Stimulated activated effector memory CD8-positive, alpha-beta T cell treated with anti-CD3 and anti-CD28 coated beads, Interleukin-12 subunit alpha, Interleukin-12 subunit beta, amount 100 ng/mL, for 72 hours (primary cell): ENCODE data around the gene SPATA31A7.
"Not testable (repeated sequence)": the region's sequence is repeated elsewhere in the genome, so short reads cannot be mapped to it uniquely, and the experiment has no call there.

Experiments
- ATAC-seq: fragments of 150-1000 bp; cut with Tn5 transposase; 2 replicates; pipeline ENCODE4 v1.10.0; 2021
- DNase-seq, 2 donors: peaks; one replicate each; pipeline ENCODE4 v3.0.0; 2021 to 2022; ENCODE audit warnings: low spot score in 2 of 2
- H3K27ac Mint-ChIP-seq: one replicate; pipeline ENCODE4 v1.8.0; 2022; ENCODE audit warnings: mild to moderate bottlenecking, mixed read lengths
- H3K36me3 Mint-ChIP-seq: one replicate; pipeline ENCODE4 v1.8.0; 2022; ENCODE audit warnings: mild to moderate bottlenecking, mixed read lengths
- H3K4me1 Mint-ChIP-seq: one replicate; pipeline ENCODE4 v1.8.0; 2022; ENCODE audit warnings: mixed read lengths
- H3K4me3 Mint-ChIP-seq: one replicate; pipeline ENCODE4 v1.8.0; 2022; ENCODE audit warnings: mild to moderate bottlenecking, mixed read lengths
- H3K9me3 Mint-ChIP-seq: one replicate; pipeline ENCODE4 v1.8.0; 2022; ENCODE audit warnings: mixed read lengths

The SPATA31A7 gene

DNA sequence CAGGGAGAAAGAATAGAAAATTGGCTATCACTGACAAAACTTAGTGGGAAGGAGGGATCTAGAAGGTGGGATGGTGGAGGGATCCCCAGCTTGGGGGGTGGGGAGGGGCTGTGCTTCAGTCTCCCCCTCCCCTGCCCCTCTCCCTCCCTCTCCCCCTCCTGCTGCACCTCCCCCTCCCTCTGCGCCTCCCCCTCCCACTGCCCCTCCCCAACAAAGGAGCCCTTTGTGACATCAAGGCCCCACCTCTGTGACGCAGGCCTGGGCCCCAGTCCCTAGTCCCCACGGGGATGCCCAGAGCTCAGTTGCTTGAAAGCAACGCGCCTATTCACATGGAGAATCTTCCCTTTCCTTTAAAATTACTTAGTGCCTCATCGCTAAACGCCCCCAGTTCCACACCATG, at the start of gene SPATA31A7:
Gene SPATA31A7 (plus strand): TSS at position 301 of the 400 bp plus-strand sequence. CDS start 29 bp downstream, at position 330.
- not testable (repeated sequence) for H3K4me3 Mint-ChIP-seq, H3K27ac Mint-ChIP-seq, DNase-seq, H3K4me1 Mint-ChIP-seq, ATAC-seq, H3K9me3 Mint-ChIP-seq, H3K36me3 Mint-ChIP-seq

DNA sequence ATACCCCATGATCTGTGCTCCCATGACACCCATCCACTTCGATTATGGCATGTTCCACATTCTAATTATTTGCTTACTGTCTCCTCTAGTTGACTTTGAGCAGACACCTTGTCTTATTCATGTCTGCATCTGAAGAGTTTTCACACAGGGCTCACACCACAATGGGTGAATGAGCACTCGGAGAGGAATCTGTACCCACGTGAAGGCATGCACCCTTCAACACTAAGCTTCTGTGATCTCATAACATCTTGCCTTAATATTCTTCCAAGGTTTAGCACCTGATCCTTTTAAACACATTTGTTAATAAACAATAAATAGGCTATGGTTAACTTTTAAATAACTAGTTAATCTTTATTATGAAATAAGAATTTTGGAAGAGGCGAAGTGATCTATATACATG, 36.6 kb downstream of the SPATA31A7 start:
- not testable (repeated sequence) for H3K4me3 Mint-ChIP-seq, H3K36me3 Mint-ChIP-seq, H3K27ac Mint-ChIP-seq, DNase-seq, H3K4me1 Mint-ChIP-seq, H3K9me3 Mint-ChIP-seq, ATAC-seq
